K562 (cell line): Measurements from ENCODE around the gene PHC3.

Experiments used
- BRCA1 ChIP-seq, 2 experiments: fragments of 450-650 bp in 1 of 2; sonication (generic) in 1 of 2; formaldehyde crosslinking in 1 of 2; IDR thresholded peaks; 2 replicates each; pipeline versions ENCODE4 v1.5.0 to v1.6.1; 2017 to 2020; ENCODE audit warnings: mild to moderate bottlenecking in 1 of 2, missing genetic modification reagents in 1 of 2
- DPF2 ChIP-seq: fragments of 450-650 bp; IDR thresholded peaks from 2 replicates; pipeline ENCODE4 v1.6.1; 2016
- SP2 ChIP-seq: IDR thresholded peaks from 2 replicates; pipeline ENCODE4 v1.6.1; 2011; ENCODE audit warnings: mild to moderate bottlenecking, low read depth, low read length, moderate library complexity; ENCODE audit not compliant: poor library complexity, severe bottlenecking; ENCODE audit errors: extremely low read depth
- ZNF274 ChIP-seq: IDR thresholded peaks from 2 replicates; pipeline ENCODE4 v1.6.1; 2011; ENCODE audit warnings: low read depth, mild to moderate bottlenecking, low read length, moderate library complexity, borderline replicate concordance
- TF ChIP-seq, protein P1 (sequence below), 3 experiments: IDR thresholded peaks in 2 of 3; conservative IDR thresholded peaks in 1 of 3; 2 replicates each; pipeline ENCODE4 v1.5.1; 2011 to 2012; ENCODE audit warnings: low read length in 3 of 3, mild to moderate bottlenecking in 3 of 3, control low read depth in 2 of 3, improper control_type of control experiment in 1 of 3, inconsistent platforms in 1 of 3, low read depth in 1 of 3, mixed read lengths in 1 of 3, moderate library complexity in 1 of 3; ENCODE audit not compliant: insufficient read depth in 2 of 3

DNA sequence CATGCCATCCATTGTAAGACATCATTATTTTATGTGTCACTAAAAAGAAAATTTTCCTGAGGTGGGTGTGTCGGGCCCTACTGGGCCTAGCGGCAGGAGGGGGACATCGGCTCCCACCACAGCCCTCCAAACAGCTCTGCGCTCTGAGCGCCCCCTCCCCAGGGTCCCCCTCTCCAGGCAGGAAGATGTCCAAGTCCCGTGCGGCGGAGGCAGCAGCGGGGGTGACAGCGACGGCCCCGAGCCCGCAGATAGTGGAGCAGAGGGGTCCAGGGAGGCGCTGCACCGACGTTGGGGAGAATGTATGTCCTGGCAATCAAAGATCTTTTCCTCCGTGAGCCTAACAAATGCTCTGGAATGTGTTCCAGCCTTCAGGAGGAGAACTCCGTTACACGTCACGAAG is 119.5 kb downstream of the PHC3 start:
- no peak for TF ChIP-seq BRCA1 (IDR thresholded peaks at IDR 0.05)
- TF ChIP-seq BRCA1 (CRISPR knock-in tag; IDR thresholded peaks at IDR 0.05): no peak
- TF ChIP-seq, protein P1, sequence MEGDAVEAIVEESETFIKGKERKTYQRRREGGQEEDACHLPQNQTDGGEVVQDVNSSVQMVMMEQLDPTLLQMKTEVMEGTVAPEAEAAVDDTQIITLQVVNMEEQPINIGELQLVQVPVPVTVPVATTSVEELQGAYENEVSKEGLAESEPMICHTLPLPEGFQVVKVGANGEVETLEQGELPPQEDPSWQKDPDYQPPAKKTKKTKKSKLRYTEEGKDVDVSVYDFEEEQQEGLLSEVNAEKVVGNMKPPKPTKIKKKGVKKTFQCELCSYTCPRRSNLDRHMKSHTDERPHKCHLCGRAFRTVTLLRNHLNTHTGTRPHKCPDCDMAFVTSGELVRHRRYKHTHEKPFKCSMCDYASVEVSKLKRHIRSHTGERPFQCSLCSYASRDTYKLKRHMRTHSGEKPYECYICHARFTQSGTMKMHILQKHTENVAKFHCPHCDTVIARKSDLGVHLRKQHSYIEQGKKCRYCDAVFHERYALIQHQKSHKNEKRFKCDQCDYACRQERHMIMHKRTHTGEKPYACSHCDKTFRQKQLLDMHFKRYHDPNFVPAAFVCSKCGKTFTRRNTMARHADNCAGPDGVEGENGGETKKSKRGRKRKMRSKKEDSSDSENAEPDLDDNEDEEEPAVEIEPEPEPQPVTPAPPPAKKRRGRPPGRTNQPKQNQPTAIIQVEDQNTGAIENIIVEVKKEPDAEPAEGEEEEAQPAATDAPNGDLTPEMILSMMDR (IDR thresholded peaks at IDR 0.05 in 2 of 3, conservative IDR thresholded peaks at IDR 0.05 in 1 of 3; ENCODE audit: insufficient read depth in 2 of 3, low read depth in 1 of 3, low read length in 3 of 3): no peak
- TF ChIP-seq DPF2: no peak
- TF ChIP-seq SP2: no peak
- no peak for TF ChIP-seq ZNF274
